DOHH2 (cell line): ENCODE measurements around the gene VSIG10L2.

Experiments
- EZH2phosphoT487 ChIP-seq: fragments of 200-600 bp; sonication (generic); IDR thresholded peaks from 2 replicates; pipeline ENCODE4 v1.6.1; 2017; ENCODE audit warnings: borderline replicate concordance, mild to moderate bottlenecking, antibody characterized with exemption, low read length, moderate library complexity, mixed read lengths
- TF ChIP-seq, protein P1 (sequence below): fragments of 200-600 bp; sonication (generic); IDR thresholded peaks from one replicate; pipeline ENCODE4 v1.5.1; 2014; ENCODE audit warnings: antibody characterized with exemption, mild to moderate bottlenecking, low read depth, low read length; ENCODE audit not compliant: poor library complexity, severe bottlenecking

DNA sequence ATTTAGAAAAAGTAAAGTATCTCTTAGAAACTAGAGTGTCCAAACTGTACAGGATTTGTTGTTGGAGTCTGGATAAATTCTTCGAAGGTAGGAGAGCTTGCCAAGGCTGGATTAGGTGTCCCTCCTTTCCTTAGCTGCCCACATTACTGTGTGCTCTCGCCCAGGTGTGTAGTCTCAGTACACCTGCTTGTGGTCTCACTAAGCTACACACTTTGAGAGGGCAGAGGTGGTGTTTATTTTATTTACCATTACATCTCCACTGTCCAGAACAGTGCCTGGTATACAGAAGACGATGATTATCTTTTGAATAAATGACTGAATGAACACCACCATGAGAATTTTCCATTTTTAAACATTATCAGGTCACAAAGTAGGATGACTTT is 36.5 kb downstream of the VSIG10L2 start:
- TF ChIP-seq, protein P1, sequence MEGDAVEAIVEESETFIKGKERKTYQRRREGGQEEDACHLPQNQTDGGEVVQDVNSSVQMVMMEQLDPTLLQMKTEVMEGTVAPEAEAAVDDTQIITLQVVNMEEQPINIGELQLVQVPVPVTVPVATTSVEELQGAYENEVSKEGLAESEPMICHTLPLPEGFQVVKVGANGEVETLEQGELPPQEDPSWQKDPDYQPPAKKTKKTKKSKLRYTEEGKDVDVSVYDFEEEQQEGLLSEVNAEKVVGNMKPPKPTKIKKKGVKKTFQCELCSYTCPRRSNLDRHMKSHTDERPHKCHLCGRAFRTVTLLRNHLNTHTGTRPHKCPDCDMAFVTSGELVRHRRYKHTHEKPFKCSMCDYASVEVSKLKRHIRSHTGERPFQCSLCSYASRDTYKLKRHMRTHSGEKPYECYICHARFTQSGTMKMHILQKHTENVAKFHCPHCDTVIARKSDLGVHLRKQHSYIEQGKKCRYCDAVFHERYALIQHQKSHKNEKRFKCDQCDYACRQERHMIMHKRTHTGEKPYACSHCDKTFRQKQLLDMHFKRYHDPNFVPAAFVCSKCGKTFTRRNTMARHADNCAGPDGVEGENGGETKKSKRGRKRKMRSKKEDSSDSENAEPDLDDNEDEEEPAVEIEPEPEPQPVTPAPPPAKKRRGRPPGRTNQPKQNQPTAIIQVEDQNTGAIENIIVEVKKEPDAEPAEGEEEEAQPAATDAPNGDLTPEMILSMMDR: no peak
- TF ChIP-seq EZH2phosphoT487: no peak
